Measurements from ENCODE around the gene GGTA1.
"Not testable (repeated sequence)": the region's sequence is repeated elsewhere in the genome, so short reads cannot be mapped to it uniquely, and the experiment has no call there.

Gene GGTA1

DNA sequence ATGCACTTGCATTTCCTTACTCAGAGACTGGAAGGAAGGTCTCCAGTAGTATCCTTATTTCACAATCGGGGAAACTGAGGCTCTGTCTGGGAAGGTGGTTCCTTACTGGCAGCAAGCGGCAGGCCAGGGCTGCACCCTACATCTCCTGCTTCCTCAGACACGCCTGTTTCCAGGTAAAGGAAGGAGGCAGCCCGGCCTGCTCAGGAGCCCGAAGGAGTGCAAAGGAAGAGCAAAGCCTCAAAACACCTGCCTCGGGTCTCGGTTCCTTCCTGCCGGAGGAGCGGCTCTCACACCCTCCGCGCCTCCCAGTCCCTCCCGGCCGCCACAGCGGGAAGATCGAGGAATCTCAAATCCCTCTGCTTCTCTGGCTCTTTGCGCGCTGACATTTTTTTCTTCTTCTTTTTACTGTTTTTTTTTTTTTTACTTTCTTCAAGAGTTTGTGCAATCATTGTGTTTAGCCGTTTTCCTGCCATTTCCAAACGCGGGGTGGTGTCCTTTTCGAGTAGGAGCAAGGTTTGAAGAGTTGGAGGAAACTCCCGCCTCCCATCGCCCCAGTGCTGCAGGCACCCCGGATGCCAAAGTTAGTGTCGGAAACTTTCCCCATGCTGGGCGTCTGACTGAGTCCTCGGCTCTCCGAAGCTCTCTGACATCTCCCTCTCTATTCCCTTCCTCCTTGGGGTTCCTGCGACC lies 1.0 kb downstream of the GGTA1 start:
- DNase-seq = peak; percentile 3

DNA sequence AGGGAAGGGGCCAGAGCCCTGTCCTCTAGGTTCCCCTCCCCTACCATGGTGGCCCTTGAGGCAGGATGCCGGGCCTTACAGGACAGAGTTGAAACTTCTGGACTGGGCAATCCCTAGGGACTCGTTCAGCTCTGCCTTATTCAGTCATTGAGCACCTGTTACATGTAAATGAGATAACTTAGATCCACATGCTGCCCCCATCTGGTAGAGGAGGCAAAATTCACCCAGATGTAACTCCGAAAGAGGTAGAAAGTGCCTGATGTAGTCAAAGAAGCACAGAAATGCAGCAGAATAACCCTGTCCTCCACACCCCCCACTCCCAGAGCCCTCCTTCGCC lies 1.5 kb downstream of the GGTA1 start:
- DNase-seq = peak; percentile 88

DNA sequence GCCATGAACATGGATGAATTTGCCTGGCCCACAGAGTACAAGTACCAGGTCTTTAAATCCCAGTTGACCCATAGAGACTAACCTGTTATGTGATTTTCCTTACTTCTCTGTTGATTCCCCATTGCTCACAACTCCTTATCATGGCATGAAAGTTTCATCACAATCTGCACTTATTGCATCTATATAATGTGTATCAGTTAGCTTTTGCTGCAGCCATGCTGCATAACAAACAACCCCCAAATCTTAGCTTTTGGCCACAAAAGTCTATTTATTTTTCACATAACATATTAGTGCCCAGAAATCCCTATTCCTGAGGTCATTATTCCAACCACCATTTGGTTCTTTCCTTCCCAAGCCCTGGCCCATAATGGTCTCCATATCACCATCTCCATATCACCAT lies 3.7 kb downstream of the GGTA1 start:
- no peak for DNase-seq

DNA sequence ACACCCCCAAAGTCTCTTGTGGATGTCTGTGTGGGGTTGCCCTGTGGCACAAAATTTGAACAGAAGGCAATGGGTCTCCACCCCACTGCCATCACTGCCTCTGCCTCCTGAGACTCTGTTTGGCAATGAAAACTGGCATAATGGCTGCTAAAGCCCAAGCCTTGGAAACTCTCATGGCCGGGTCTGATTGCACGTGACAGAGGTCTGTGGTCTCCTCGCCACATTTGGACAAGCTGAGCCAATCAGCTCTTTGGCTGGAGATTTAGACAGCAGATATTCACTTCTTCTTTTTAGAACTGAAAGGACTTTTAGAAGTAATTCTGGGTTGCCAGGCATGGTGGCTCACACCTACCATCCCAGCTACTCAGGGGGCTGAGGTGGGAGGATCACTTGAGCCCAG lies 5.5 kb downstream of the GGTA1 start:
- DNase-seq = no peak

DNA sequence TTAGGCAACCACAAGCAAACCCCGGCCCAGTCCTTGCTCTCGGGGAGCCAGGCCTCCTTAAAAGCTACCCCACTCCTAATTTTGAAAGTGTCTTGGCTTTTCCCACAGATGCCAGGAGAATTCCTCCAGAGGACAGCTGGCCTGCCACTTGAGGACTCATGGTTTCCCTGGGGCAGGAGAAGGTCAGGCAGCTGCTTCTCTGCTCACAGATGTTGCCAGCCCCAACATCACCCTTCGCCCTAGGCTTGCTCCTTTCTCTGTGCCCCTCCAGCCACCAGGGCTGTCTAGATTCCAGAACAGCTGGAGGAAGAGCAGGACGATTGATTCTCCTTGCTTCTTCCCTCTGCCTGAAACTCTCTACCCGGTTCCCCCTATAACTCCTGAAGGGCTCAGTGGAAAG lies 8.5 kb downstream of the GGTA1 start:
- DNase-seq = no peak

DNA sequence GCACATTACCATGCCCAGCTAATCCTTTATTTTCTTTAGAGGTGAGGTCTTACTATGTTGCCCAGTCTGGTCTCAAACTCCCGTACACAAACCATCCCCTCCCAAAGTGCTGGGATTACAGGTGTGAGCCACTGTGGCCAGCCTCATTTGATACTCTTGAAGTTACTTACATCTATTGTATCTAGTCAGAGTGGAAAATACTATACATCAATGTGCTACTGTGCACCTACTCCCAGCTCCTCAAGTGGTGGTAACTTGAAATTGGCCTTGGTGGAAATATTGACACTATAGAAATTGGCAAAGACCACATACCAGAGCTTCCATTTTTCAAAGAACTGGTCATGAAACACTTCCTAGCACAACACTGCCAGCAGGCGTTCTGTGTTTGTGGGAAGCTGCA lies 10.3 kb downstream of the GGTA1 start:
- DNase-seq = no peak

DNA sequence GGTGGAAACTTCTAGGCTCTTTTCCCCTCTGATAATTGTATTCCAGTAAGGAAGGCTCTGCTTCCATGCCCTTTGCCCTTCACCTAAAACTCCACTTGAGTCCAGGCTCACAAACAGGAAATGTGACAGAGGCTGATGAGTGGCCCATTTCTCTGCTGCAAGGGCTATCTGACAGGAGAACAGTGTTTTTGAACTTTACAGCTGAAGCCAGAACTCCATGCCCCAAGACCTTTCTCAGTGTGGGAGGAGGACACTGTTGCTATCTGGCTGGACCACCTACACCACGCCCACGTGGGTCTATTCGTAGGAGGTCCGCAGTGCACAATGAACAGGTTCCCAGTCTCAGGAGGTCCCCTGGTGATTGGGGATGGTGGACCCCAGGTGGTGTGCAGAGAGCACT lies 13.6 kb downstream of the GGTA1 start:
- DNase-seq = no peak

DNA sequence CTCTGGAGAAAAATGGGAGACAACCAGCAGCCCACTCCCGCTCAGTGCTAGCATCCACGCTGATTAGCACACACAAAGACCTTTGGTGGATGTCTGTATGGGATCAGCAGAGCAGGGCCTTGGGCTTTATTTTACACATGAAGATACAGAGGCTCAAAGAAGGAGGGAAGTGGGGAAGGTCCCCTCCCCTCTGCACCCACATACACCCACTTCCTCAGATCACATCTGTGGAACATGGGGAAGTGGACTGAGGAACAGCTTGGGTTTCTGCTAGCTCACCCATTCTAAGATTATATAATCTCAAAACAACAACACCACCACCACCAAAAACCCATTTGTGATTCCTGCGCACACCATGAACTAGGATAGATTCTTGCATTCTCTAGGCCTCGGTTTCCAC lies 14.0 kb downstream of the GGTA1 start:
- no peak for DNase-seq

DNA sequence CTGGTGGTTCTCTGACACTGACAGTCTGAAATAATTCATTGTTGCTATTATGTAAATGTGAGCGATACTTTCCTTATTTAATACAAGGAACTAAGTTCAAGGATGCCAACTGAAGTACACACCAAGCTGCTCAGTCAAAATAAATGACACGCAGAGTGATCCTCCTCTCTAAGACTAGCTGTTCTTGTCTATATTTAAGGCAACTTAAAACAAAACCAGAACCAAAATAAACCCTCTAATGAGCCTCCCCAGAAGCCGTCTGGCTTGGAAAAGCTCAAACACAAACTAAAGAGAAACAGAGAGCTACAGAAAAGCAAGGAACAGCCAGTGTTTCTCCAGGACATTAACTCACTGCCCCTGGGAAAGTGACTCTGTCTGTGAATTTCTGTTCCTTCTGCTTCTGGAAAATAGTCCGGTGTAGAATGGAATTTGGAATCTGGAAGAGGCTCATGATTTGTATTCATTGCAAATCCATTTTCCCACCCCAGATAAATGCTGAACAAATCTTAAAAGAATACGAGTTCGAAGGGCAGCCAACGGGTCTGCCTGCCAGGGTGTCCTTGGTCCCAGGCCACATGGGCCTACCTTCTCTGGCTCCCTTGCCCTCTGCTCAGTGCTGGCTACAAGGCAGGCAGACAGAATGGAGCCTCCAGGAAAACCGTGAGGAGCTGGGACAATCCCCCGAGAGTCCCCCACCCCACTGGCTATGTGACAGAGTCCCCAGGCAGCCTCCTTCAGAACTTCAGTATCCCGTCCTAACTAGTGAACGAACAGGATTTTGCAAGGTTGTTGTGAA lies 14.8 kb downstream of the GGTA1 start:
- no peak for DNase-seq

DNA sequence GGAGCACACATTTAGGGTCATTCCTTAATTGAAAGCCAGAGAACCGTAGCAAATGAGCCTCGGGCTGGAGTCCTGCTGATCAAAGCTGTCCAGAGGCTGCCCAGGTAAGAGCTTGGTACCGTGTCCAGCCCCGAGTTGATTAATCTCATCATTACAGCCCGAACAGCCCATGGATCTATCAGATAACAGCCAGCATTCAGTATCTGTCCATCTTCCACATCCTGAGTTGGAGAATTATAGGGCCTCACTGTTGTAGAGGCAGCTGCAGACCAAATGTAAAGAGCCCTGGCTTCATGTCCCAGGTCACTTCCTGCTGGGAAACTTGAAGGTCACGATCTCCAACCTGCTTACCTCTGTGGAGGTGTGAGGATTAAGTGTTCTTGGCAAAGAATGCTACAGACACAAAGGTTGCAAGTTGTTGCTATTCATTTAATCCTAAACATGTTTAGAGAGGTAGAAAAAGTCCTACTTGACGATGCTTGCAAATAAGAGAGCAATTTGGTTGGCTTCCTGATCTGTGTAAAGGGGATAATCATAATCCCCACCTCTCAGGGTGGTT lies 16.1 kb downstream of the GGTA1 start:
- no peak for DNase-seq

DNA sequence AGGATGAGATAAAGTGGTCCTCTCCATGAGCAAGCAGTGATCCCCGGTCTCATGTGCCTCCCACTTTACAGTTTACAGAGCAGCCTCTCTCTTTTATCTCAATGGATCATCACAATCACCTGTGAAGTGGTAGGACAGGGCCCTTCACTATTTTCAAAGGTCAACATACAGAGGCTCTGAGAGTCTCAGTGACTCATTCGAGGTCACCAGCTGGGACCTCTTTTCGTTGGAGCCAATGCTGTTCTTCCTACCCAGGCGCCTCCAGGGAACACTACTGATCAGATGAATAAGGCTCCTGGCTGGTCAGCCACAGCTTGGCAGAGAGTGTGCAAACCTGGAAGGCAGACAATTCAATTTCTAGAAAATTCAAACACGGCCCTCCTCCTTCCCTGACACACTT lies 16.6 kb downstream of the GGTA1 start:
- DNase-seq = no peak

DNA sequence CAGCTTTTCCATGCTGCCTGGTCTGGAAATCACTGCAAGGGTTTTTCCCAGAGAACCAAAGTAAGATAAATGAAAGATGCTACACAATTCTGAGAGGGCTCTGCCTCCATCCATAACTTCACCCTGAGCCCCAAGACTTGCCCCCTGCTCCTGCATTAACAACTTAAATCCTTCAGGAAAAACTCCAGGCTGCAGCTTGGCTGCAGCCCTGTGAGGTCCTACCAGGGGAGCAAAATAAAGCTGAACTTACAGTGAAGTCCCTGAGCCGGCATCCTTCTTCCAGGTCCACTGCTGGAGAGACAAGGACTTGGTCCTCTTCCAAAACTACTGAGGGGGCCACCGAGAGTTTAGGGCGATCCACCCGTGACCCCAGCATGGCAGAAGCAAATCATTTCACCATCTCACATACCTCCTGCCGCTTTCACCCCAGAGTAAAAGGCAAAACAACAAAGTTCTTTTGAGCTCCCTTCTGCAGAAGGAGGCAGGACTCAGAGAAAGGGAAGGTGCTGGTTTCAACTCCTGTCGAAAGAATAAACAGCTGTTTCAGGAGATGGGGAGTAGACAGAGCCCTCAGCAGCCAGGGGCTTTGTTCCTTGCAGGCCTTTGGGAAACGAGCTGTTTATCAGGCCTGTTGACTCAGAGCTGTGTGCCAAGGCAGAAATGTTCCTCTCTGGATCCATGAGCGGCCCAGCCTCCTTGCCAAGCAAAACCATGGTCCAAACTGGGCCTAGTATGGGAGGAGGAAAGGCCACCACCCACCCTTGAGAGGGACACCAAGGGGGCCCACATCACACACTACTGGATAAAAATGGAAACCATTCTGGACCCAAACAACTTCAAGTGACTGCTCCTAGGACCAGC lies 20.6 kb downstream of the GGTA1 start:
- DNase-seq = no peak

DNA sequence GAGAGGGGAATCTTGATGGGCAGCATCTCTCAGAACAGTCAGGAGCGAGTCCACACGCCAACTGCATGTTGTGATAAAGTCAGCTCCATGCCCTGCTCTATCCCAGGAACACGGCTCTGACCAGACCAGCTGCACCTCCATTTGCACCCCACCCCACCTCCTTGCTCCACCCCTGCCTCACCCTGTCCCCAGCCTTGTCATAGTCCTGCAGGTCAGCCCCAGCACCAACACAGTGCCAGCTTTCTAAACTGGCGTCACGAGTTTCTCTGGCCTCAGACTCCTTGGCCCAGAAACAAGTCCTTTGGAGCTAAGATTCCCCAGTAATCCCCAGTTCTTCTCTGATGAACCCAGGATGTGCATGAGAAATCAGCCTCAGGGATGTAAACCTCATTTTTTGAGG lies 23.5 kb downstream of the GGTA1 start:
- no peak for DNase-seq

DNA sequence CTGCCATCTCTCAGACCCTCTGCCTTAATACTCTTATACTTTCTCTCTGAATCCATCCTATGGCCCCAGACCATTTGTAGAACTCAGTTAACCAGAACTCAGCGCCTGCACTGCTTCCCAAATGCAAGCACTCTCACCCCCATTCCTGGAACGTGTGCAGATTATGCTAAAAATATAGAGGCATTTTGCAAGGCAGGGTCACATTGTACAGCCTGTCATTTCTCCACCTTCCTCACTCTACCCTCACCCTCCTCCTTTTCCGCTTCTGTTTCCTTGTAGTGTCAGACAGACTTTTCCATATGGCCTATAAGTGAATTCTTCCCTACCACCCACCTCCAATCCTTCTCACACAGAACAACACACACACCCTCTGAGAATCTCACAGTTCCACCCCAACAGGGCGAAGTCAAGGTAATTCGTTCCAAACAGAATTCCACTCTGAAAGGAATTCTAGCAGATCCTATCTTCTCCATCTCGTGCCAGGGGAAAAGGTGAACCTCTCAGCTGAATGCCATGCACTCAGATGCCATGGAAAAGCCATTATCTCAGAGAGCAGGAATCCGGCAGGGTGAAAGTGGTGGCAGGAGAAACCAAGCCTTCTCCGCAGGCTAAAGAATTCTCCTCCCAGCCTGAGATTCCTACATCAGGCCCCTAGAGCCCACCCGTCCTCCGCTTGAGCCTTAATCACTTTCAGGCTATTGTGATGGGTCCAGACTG lies 25.3 kb downstream of the GGTA1 start:
- DNase-seq = no peak

DNA sequence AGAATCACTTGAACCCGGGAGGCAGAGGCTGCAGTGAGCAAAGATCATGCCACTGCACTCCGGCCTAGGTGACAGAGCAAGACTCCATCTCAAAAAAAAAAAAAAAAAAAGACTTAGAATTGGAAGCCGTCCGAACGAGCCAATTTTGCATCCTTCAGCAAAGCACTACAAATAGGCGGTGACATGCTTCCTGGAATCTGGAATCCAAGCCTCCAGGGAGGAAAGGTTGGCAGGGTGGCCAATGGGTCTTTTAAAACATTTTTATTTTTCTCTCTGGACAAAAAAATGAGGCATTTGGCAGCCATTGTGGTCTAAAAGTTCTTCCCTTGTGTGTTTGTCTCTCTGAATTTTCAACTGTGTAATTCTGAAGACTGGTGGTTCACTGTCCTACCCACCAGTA lies 26.4 kb downstream of the GGTA1 start:
- DNase-seq = no peak

DNA sequence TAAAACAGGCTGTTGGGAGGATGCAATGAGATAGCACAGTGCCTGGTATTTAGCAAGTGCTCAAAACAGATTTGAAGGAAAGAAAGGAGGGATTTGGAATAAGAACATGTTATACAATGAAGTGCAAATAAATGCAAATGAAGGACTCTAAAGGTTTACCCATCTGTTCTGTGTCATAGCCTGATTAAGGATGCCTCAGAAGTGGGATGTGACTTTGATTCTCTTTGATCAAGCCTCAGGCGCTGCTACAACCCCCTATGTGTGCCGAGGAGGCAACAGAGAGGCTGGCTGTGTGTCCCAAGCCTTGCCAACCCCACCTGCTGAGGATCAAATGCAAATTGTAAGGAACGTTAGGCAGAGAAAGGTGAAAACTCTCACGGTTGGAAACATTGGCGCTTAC lies 27.2 kb downstream of the GGTA1 start:
- DNase-seq = peak; percentile 24

DNA sequence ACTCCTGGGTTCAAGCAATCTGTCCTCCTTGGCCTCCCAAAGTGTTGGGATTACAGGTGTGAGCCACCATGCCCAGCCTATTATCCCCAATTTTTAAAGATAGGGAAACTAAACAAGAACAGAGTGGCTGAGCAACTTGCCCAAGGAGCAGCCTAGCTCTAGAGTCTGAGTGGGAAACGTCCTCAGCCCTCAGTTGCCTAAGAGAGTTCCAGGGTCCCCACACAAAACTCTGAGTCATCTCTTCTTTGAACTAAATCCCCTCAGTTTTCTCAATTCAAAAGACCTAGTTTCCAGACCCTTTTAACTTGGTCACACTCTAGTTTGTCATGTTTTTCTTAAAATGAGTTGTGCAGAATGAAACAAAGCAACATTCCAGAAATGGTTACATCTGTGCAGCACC lies 33.5 kb downstream of the GGTA1 start:
- no peak for DNase-seq

DNA sequence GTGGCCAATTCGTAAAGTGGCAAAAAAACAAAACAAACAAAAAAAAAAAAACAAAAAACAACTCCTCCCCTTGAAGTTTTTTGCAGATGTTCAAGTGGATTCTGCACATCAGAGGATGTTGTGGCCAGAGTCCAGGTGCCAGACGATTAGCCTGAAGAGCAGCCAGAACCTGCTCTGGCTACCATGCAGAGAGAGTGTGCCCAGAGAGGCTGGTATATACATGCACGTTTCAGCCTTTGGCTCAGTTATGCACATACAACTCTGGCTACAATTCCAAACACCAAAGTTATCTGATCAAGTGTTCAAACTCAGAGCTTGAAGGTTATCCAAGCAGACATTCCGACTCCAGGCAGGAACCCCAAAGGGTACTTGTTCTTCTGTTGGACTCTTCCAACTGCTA lies 34.7 kb downstream of the GGTA1 start:
- no peak for DNase-seq

DNA sequence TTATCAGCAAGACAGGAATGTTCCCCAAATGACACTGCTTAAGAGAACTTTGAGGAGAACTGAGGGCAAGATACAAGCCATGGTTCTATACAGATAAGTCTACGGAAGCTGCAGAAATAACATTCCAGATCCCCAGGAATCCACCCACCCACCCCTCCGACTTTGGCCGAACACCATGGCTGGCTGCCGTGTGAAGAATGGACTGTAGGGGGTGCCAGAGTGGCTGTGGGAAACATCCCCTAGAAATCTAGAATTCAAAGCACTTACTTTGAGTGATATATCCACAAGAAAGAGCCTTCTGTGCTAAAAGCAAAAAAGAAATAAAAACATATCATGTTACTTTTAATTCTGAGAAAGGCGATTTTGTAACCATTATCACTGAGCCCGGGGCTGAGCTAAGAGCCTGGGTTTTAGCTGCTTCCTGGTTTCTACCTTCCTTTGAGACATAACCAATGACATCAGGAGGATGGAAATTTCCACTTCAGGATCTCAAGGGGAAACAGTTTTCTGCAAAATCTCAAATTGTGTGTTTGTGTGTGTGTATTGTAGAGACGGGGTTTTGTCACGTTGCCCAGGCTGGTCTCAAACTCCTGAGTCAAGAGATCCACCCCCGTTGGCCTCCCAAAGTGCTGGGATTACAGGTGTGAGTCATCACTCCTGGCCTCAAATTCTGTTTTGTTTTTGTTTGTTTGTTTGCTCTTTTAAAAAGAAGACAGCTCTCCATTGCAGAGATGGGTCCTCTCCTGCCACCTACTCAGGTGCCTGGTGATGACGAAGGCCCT lies 36.4 kb downstream of the GGTA1 start:
- DNase-seq = no peak

DNA sequence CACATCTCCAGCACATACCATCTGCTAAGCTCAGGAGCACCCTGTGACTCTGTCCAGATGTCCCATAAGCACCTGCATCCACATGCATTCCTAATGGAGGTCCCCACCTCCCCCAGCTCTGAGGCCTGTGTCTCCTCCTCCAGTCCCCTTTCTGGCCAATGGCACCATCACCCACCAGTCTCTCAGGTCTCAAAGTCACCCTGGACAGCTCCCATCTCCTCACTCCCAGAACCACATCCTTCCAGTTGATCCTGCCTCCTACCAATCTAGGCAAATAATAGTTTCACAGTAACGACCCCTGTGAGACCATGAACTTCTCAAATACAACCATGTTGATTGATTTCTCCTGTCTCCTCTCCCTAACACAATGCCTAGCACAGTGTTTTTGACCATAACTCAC lies 40.1 kb downstream of the GGTA1 start:
- DNase-seq = no peak

DNA sequence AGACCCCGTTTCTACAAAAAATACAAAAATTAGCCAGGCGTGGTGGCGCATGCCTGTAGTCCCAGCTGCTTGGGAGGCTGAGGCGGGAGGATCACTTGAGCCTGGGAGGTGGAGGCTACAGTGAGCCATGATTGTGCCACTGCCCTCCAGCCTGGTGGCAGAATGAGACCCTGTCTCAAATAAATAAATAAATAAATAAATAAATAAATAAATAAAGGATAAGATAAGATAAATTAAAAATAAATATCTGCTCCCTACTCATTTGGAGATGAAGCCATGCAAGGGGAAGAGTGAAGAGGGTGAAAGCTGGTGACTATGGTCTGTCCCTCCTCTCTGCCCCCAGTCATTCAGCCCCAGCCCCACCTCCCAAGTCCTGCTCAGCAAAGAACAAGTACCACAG lies 41.2 kb downstream of the GGTA1 start:
- DNase-seq = not testable (repeated sequence)

Measured in NCI-H526 treated with DMSO at 0.1 percent for 48 hours (cell line).